ENCODE measurements around the gene INF2. TPM values are rescaled to one million over a fixed set of nuclear protein-coding genes. Genes with fewer than 3 reads are reported as not detected.

INF2 gene
- total and polyA plus RNA-seq, 2 donors (not counting 3 experiments of a cell fraction or from before 2014, with no cell fraction given) = 55.3 to 124 TPM

- DNase-seq (ENCODE audit: low read depth, low spot score) = no peak
- FAIRE-seq = no peak
- ChIA-PET POLR2A (no interaction called here), CTCF (interaction anchor here (1.3 kb wide), 1 partner anchor 18 kb away, joined by 4 read pairs; no protein-coding TSS in a partner anchor)
- no peak overlapping the region for H3K27ac ChIP-seq (ENCODE audit: insufficient read depth, low read depth, low read length)
- intact Hi-C loops (cut with micrococcal nuclease) (no loop called here), dilution Hi-C loops (cut with MboI; ENCODE audit: extremely low pct_ligation_motif_present, low sequenced_read_pairs) (no loop called here)
- H3K79me2 ChIP-seq (ENCODE audit: control insufficient read depth, insufficient read depth, low read length) = peaks cover 62% of the 10 kb centered on the region
- no peaks in the 10 kb centered on the region for H3K9me3 ChIP-seq (replicated peaks; ENCODE audit: control insufficient read depth, insufficient read depth, low read length)
- H3K9ac ChIP-seq (replicated peaks; ENCODE audit: extremely low read depth, insufficient read depth, low read length) = no peak overlapping the region
- BruUV-seq (replicated peaks) = no TSS peak
- TF ChIP-seq POLR2A (IDR thresholded peaks at IDR 0.05; ENCODE audit: low read depth, low read length) (no peak), MYC (IDR thresholded peaks at IDR 0.05; ENCODE audit: low read depth, low read length) (no peak), EZH2 (IDR thresholded peaks at IDR 0.05; ENCODE audit: borderline replicate concordance, low read depth, low read length, severe bottlenecking) (no peak), POLR2AphosphoS5 (IDR thresholded peaks at IDR 0.05; ENCODE audit: insufficient read depth, low read depth, low read length) (no peak), GATA2 (IDR thresholded peaks at IDR 0.05; ENCODE audit: insufficient read depth, insufficient read length, low read depth, low read length) (no peak), JUN (IDR thresholded peaks at IDR 0.05; ENCODE audit: borderline replicate concordance, insufficient read depth, insufficient read length, low read depth) (no peak)
- TF ChIP-seq, protein P1, sequence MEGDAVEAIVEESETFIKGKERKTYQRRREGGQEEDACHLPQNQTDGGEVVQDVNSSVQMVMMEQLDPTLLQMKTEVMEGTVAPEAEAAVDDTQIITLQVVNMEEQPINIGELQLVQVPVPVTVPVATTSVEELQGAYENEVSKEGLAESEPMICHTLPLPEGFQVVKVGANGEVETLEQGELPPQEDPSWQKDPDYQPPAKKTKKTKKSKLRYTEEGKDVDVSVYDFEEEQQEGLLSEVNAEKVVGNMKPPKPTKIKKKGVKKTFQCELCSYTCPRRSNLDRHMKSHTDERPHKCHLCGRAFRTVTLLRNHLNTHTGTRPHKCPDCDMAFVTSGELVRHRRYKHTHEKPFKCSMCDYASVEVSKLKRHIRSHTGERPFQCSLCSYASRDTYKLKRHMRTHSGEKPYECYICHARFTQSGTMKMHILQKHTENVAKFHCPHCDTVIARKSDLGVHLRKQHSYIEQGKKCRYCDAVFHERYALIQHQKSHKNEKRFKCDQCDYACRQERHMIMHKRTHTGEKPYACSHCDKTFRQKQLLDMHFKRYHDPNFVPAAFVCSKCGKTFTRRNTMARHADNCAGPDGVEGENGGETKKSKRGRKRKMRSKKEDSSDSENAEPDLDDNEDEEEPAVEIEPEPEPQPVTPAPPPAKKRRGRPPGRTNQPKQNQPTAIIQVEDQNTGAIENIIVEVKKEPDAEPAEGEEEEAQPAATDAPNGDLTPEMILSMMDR (IDR thresholded peaks at IDR 0.05; ENCODE audit: extremely low read depth in 1 of 2, insufficient read depth in 1 of 2, low read depth in 1 of 2, low read length in 2 of 2) = no peak
- TF ChIP-seq, protein P2, sequence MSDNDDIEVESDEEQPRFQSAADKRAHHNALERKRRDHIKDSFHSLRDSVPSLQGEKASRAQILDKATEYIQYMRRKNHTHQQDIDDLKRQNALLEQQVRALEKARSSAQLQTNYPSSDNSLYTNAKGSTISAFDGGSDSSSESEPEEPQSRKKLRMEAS (IDR thresholded peaks at IDR 0.05; ENCODE audit: insufficient read depth, insufficient read length) = no peak
- no peaks in the 10 kb centered on the region for H3K9me1 ChIP-seq (replicated peaks; ENCODE audit: control insufficient read depth, extremely low read depth, insufficient read depth, low read length)
- no peak overlapping the region for H2AFZ ChIP-seq (ENCODE audit: low read depth, low read length)
- H3K36me3 ChIP-seq (ENCODE audit: control insufficient read depth in 2 of 2, extremely low read depth in 1 of 2, insufficient read depth in 2 of 2, low read length in 2 of 2) = peaks cover 11 to 28% of the 10 kb centered on the region in 2 experiments
- H3K4me2 ChIP-seq (ENCODE audit: insufficient read depth, low read length) = no peak overlapping the region
- no peaks in the 10 kb centered on the region for H3K27me3 ChIP-seq (ENCODE audit: control insufficient read depth in 2 of 2, insufficient read depth in 2 of 2, low read length in 2 of 2)
- H4K20me1 ChIP-seq (replicated peaks; ENCODE audit: control insufficient read depth, extremely low read depth, insufficient read depth, low read length) = no peaks in the 10 kb centered on the region
- no peak overlapping the region for H3K4me3 ChIP-seq (replicated peaks in 1 of 3; ENCODE audit: insufficient read depth in 1 of 3, low read depth in 1 of 3, low read length in 3 of 3)
- H3K4me1 ChIP-seq (ENCODE audit: control insufficient read depth, extremely low read depth, insufficient read depth, low read length) = peaks cover 12% of the 10 kb centered on the region
Observed at GRCh38 chr14:104699426-104699748, 10.0 kb downstream of the INF2 start.

Data from endothelial cell of umbilical vein (primary cell).